DLD1 (cell line): ENCODE measurements around the gene PEX14.

ENCODE experiments used
- in situ Hi-C: cut with HindIII; loops from 2 replicates; pipeline ENCODE4 v1.10.0; 2017; ENCODE audit warnings: low sequenced_read_pairs

The PEX14 gene

GRCh38 chr1:10659218-10659617 lies 184.5 kb downstream of the PEX14 start:
- in situ Hi-C loops: no loop called here

GRCh38 chr1:10659646-10660540 lies 185.1 kb downstream of the PEX14 start:
- in situ Hi-C loops: no loop called here

GRCh38 chr1:10661453-10661852 lies 186.7 kb downstream of the PEX14 start:
- in situ Hi-C loops: no loop called here

GRCh38 chr1:10662090-10662688 lies 187.4 kb downstream of the PEX14 start:
- in situ Hi-C loops: no loop called here

GRCh38 chr1:10662824-10663677 lies 188.3 kb downstream of the PEX14 start:
- in situ Hi-C loops: no loop called here

GRCh38 chr1:10663678-10664035 lies 188.9 kb downstream of the PEX14 start:
- in situ Hi-C loops: no loop called here

GRCh38 chr1:10664251-10664650 lies 189.5 kb downstream of the PEX14 start:
- in situ Hi-C loops: no loop called here

- in situ Hi-C loops: no loop called here
These were observed 190.5 kb downstream of the PEX14 start for GRCh38 chr1:10665226-10665625.

- in situ Hi-C loops: no loop called here
These were observed 191.4 kb downstream of the PEX14 start for GRCh38 chr1:10665930-10666850.

- in situ Hi-C loops: no loop called here
These were observed 193.4 kb downstream of the PEX14 start for GRCh38 chr1:10667861-10668761.

GRCh38 chr1:10669570-10669969 lies 194.8 kb downstream of the PEX14 start:
- in situ Hi-C loops: no loop called here

GRCh38 chr1:10670190-10670589 lies 195.4 kb downstream of the PEX14 start:
- in situ Hi-C loops: no loop called here

GRCh38 chr1:10671090-10671489 lies 196.3 kb downstream of the PEX14 start:
- in situ Hi-C loops: no loop called here

GRCh38 chr1:10671622-10672342 lies 197.0 kb downstream of the PEX14 start:
- in situ Hi-C loops: no loop called here

GRCh38 chr1:10672343-10673050 lies 197.7 kb downstream of the PEX14 start:
- in situ Hi-C loops: no loop called here

- in situ Hi-C loops: no loop called here
These were observed 198.5 kb downstream of the PEX14 start for GRCh38 chr1:10673109-10673711.

GRCh38 chr1:10674222-10674621 lies 199.5 kb downstream of the PEX14 start:
- in situ Hi-C loops: no loop called here
